Psoas muscle (tissue), 8 donors: ENCODE data around the gene NCOR1. TPM values are rescaled to one million over a fixed set of nuclear protein-coding genes. Genes with fewer than 3 reads are reported as not detected.
"Not testable (repeated sequence)": the region's sequence is repeated elsewhere in the genome, so short reads cannot be mapped to it uniquely, and the experiment has no call there.

Experiments
- ATAC-seq, 4 donors: fragments of 200-7000 bp; cut with Tn5 transposase; one replicate each; pipeline ENCODE4 v1.9.1; 2020; ENCODE audit warnings: moderate library complexity in 3 of 4, mild to moderate bottlenecking in 2 of 4
- DNase-seq, 2 donors: peaks; one replicate each; pipeline ENCODE4 v3.0.0-alpha.2; 2020
- H3K27ac ChIP-seq: fragments of 200-600 bp; one replicate; pipeline ENCODE4 v1.8.0; 2022
- H3K27me3 ChIP-seq, 3 donors: fragments of 200-600 bp in 1 of 3; one replicate each; pipeline versions ENCODE4 v1.6.1 to v1.8.0; 2013 to 2022; ENCODE audit warnings: low read length in 2 of 3, mild to moderate bottlenecking in 2 of 3, moderate library complexity in 1 of 3; ENCODE audit not compliant: insufficient read depth in 3 of 3
- H3K36me3 ChIP-seq, 2 donors: fragments of 200-600 bp in 1 of 2; one replicate each; pipeline versions ENCODE4 v1.6.1 to v1.8.0; 2013 to 2022; ENCODE audit warnings: low read depth in 1 of 2, mild to moderate bottlenecking in 1 of 2, moderate library complexity in 1 of 2; ENCODE audit not compliant: insufficient read depth in 1 of 2
- H3K4me1 ChIP-seq: fragments of 200-600 bp; one replicate; pipeline ENCODE4 v1.8.0; 2022
- H3K4me3 ChIP-seq: fragments of 200-600 bp; one replicate; pipeline ENCODE4 v1.8.0; 2022; ENCODE audit warnings: mild to moderate bottlenecking
- H3K9me3 ChIP-seq: fragments of 200-600 bp; one replicate; pipeline ENCODE4 v1.8.0; 2022
- CTCF ChIP-seq: fragments of 200-600 bp; IDR thresholded peaks from one replicate; pipeline ENCODE4 v1.8.0; 2022; ENCODE audit warnings: antibody characterized with exemption
- WGBS, 3 donors: extraction: QIAGEN DNeasy Blood & Tissue Kit; methylation state at CpG; one replicate each; pipeline versions ENCODE4 v1.1.6 to v1.1.7; 2013; 5-methylcytosine and 5-hydroxymethylcytosine counted together
- intact Hi-C, 2 donors: fragments of 100-400 bp; cut with DNase I; formaldehyde crosslinking; loops; one replicate each; pipeline versions ENCODE4 v1.11.0 to v1.14.2; 2022
- polyA plus RNA-seq, 3 donors: library from polyadenylated mRNA; stranded (reverse); fragments of 200-250 nt; gene quantifications; one replicate each; pipeline ENCODE4 v1.2.3, GENCODE V29; 2013
- total RNA-seq, 4 donors: library from RNA; stranded (reverse); fragmentation: NEBNext Ultra II Directional in 2 of 4; extraction: Animal tissue kit (Norgen Biotek cat#: 25700) in 2 of 4; gene quantifications; one replicate each; pipeline versions ENCODE4 v1.2.1 to v1.2.4, GENCODE V29; 2021 to 2023
- donor health status: healthy with polysubstance abuse.
- donor health status: DM: no; HTN: no; CAD: no; lungs with moderate emphysema.
- donor health status: Bipolar disorder and iron deficiency.
- donor health status: healthy.
- donor health status: DM: yes; HTN: yes; CAD: no.
- donor health status: DM: no; HTN: no; CAD: no.
- donor health status: DM: no; HTN: no; CAD: no.
- donor health status: DM: yes; HTN: yes; CAD: no.

NCOR1 gene
- total and polyA plus RNA-seq, 7 donors: 22.8 to 102 (median 78.8) TPM

- Histone ChIP-seq H3K4me1 (no peaks in the 10 kb centered on the region), H3K27me3 (no peaks in the 10 kb centered on the region), H3K27ac (no peak overlapping the region), H3K9me3 (no peaks in the 10 kb centered on the region), H3K4me3 (no peak overlapping the region), H3K36me3 (peaks cover 8 to 77% of the 10 kb centered on the region in 2 donors)
- TF ChIP-seq CTCF: no peak
- no peak for DNase-seq
- intact Hi-C loops: no loop called here
- ATAC-seq: no peak
- WGBS, 3 donors: 89 to 92% (median 91%) methylated on average over 4 of the region's 4 CpGs
These were observed 65.0 kb downstream of the NCOR1 start for GRCh38 chr17:16150251-16150856.

GRCh38 chr17:16148596-16148995, 66.7 kb downstream of the NCOR1 start:
- WGBS, 3 donors: 88 to 96% (median 93%) methylated on average over 2 of the region's 2 CpGs
- no peak for TF ChIP-seq CTCF

GRCh38 chr17:16145319-16145890, 69.9 kb downstream of the NCOR1 start:
- H3K27me3 ChIP-seq, DNase-seq, ATAC-seq, intact Hi-C loops, H3K9me3 ChIP-seq, H3K27ac ChIP-seq, H3K4me1 ChIP-seq, H3K4me3 ChIP-seq: not testable (repeated sequence)
- 93 to 96% (median 94%) methylated on average over 34 to 40 of the region's 40 CpGs for WGBS, 3 donors
- peaks cover 10 to 84% of the 10 kb centered on the region in 2 donors for H3K36me3 ChIP-seq

More at GRCh38 chr17:16148596-16148995, 66.7 kb downstream of the NCOR1 start:
- H3K4me1 ChIP-seq: no peaks in the 10 kb centered on the region
- ATAC-seq (no peak), DNase-seq (no peak)
- no peak overlapping the region for H3K27ac ChIP-seq
- H3K27me3 ChIP-seq: no peaks in the 10 kb centered on the region
- intact Hi-C loops: no loop called here
- no peaks in the 10 kb centered on the region for H3K9me3 ChIP-seq
- no peak overlapping the region for H3K4me3 ChIP-seq
- peaks cover 8 to 76% of the 10 kb centered on the region in 2 donors for H3K36me3 ChIP-seq

GRCh38 chr17:16141685-16142084, 73.6 kb downstream of the NCOR1 start:
- no peak for TF ChIP-seq CTCF
- Histone ChIP-seq H3K27me3 (no peaks in the 10 kb centered on the region), H3K4me3 (no peak overlapping the region), H3K27ac (no peak overlapping the region), H3K36me3 (peaks cover 4 to 87% of the 10 kb centered on the region in 2 donors), H3K4me1 (no peaks in the 10 kb centered on the region), H3K9me3 (no peaks in the 10 kb centered on the region)
- intact Hi-C loops: no loop called here
- no peak for ATAC-seq
- DNase-seq: no peak

GRCh38 chr17:16140854-16141253, 74.5 kb downstream of the NCOR1 start:
- H3K36me3 ChIP-seq: peaks cover 6 to 89% of the 10 kb centered on the region in 2 donors
- intact Hi-C loops: no loop called here
- H3K27me3 ChIP-seq: no peaks in the 10 kb centered on the region
- 85 to 95% (median 86%) methylated on average over 2 of the region's 2 CpGs for WGBS, 3 donors
- H3K4me1 ChIP-seq: no peaks in the 10 kb centered on the region
- no peaks in the 10 kb centered on the region for H3K9me3 ChIP-seq
- no peak for TF ChIP-seq CTCF
- DNase-seq: no peak
- H3K27ac ChIP-seq: no peak overlapping the region
- H3K4me3 ChIP-seq: no peak overlapping the region
- ATAC-seq: no peak
